GM12878 (cell line): Measurements from ENCODE around the gene USP27X. TPM values are rescaled to one million over a fixed set of nuclear protein-coding genes. Genes with fewer than 3 reads are reported as not detected.

Experiments
- ATAC-seq: fragments of 200-7000 bp; cut with Tn5 transposase; 3 replicates; pipeline ENCODE4 v1.9.1; 2020; ENCODE audit warnings: mild to moderate bottlenecking, moderate library complexity
- BruUV-seq: library from RNA; stranded (reverse); fragments of 400-500 nt; replicated peaks from 2 replicates; lab custom pipeline; 2021; lab: Mats Ljungman, UMichigan
- CTCF ChIA-PET: fragments of 300-600 bp; sonication (Branson Sonifier 250); formaldehyde crosslinking; extraction: SDS; loops from one replicate; lab custom pipeline; 2021; ENCODE audit warnings: inconsistent platforms; lab: Yijun Ruan, JAX
- POLR2A ChIA-PET: fragments of 350-600 bp; formaldehyde crosslinking; extraction: SDS; loops from one replicate; lab custom pipeline; 2021; ENCODE audit warnings: inconsistent platforms; lab: Charles Lee
- RAD21 ChIA-PET: fragments of 300-600 bp; sonication (Branson Sonifier 250); formaldehyde crosslinking; loops from one replicate; lab custom pipeline; 2023; ENCODE audit warnings: antibody characterized with exemption; ENCODE audit not compliant: unreplicated experiment; lab: Charles Lee
- SMC1A ChIA-PET: fragments of 300-600 bp; sonication (Branson Sonifier 250); formaldehyde crosslinking; loops from one replicate; lab custom pipeline; 2023; ENCODE audit not compliant: unreplicated experiment, uncharacterized antibody; lab: Charles Lee
- DNase-seq: peaks from one replicate; pipeline ENCODE4 v3.0.0-alpha.2; 2011; ENCODE audit warnings: low read depth, low spot score
- FAIRE-seq: peaks from 3 replicates; lab custom pipeline; 2011; peaks lifted over from hg19 to GRCh38; lab: Jason Lieb, UNC
- H2AFZ ChIP-seq: 2 replicates; pipeline ENCODE4 v1.6.0; 2011; ENCODE audit warnings: low read depth, low read length, control low read depth; ENCODE audit not compliant: control insufficient read depth
- H3K27ac ChIP-seq: 2 replicates; pipeline ENCODE4 v1.5.1; 2011; ENCODE audit warnings: control low read depth; ENCODE audit not compliant: control insufficient read depth, insufficient read depth
- H3K27me3 ChIP-seq, 2 experiments: replicated peaks in 1 of 2; 2 replicates each; pipeline versions ENCODE4 v1.6.0 to v1.6.1; 2011; ENCODE audit warnings: low read length in 1 of 2; ENCODE audit not compliant: control insufficient read depth in 2 of 2, insufficient read depth in 2 of 2
- H3K36me3 ChIP-seq, 2 experiments: 2 replicates each; pipeline ENCODE4 v1.5.1; 2011; ENCODE audit warnings: low read length in 1 of 2; ENCODE audit not compliant: control insufficient read depth in 2 of 2, insufficient read depth in 2 of 2
- H3K4me1 ChIP-seq: 2 replicates; pipeline ENCODE4 v1.6.1; 2011; ENCODE audit warnings: mild to moderate bottlenecking, low read length, moderate library complexity, mixed read lengths; ENCODE audit not compliant: control insufficient read depth, insufficient read depth
- H3K4me2 ChIP-seq: 2 replicates; pipeline ENCODE4 v1.6.0; 2011; ENCODE audit warnings: control low read depth; ENCODE audit not compliant: control insufficient read depth, insufficient read depth
- H3K4me3 ChIP-seq: fragments of 200-600 bp; sonication (generic); 2 replicates; pipeline ENCODE4 v1.5.1; 2016
- H3K79me2 ChIP-seq: 2 replicates; pipeline ENCODE4 v1.6.0; 2011; ENCODE audit warnings: low read length; ENCODE audit not compliant: control insufficient read depth, insufficient read depth
- H3K9ac ChIP-seq: 2 replicates; pipeline ENCODE4 v1.8.0; 2011; ENCODE audit warnings: low read length, control low read depth, mixed read lengths; ENCODE audit not compliant: control insufficient read depth, insufficient read depth
- H3K9me3 ChIP-seq: replicated peaks from 3 replicates; pipeline ENCODE4 v1.5.1; 2011; ENCODE audit warnings: mild to moderate bottlenecking, low read length; ENCODE audit not compliant: control insufficient read depth, insufficient read depth
- H4K20me1 ChIP-seq: 2 replicates; pipeline ENCODE4 v1.6.0; 2011; ENCODE audit not compliant: control insufficient read depth, insufficient read depth
- BACH1 ChIP-seq: fragments of 450-650 bp; IDR thresholded peaks from 2 replicates; pipeline ENCODE4 v1.6.1; 2017; ENCODE audit warnings: mild to moderate bottlenecking, borderline replicate concordance
- CBFB ChIP-seq: IDR thresholded peaks from 2 replicates; pipeline ENCODE4 v1.6.1; 2016; ENCODE audit warnings: antibody characterized with exemption, low read depth
- CHD2 ChIP-seq: IDR thresholded peaks from 2 replicates; pipeline ENCODE4 v1.6.1; 2011; ENCODE audit warnings: low read depth, low read length, improper control_type of control experiment, borderline replicate concordance
- ETV6 ChIP-seq, 2 experiments: fragments of 450-650 bp in 1 of 2; IDR thresholded peaks in 1 of 2; conservative IDR thresholded peaks in 1 of 2; 2 replicates each; pipeline ENCODE4 v1.6.1; 2014; ENCODE audit warnings: antibody characterized with exemption in 1 of 2, borderline replicate concordance in 1 of 2, low read depth in 1 of 2, mild to moderate bottlenecking in 1 of 2, moderate library complexity in 1 of 2
- HDGF ChIP-seq: fragments of 450-650 bp; IDR thresholded peaks from 2 replicates; pipeline ENCODE4 v1.6.1; 2016; ENCODE audit warnings: antibody characterized with exemption
- IRF4 ChIP-seq: IDR thresholded peaks from 2 replicates; pipeline ENCODE4 v1.6.1; 2011; ENCODE audit warnings: low read depth, low read length
- MEF2B ChIP-seq: fragments of 450-650 bp; IDR thresholded peaks from 2 replicates; pipeline ENCODE4 v1.6.1; 2018; ENCODE audit warnings: mild to moderate bottlenecking, moderate library complexity; ENCODE audit not compliant: partially characterized antibody, poor library complexity, severe bottlenecking
- MXI1 ChIP-seq: fragments of 150-350 bp; IDR thresholded peaks from 2 replicates; pipeline ENCODE4 v1.6.1; 2011; ENCODE audit warnings: low read depth, mild to moderate bottlenecking, inconsistent platforms, low read length, improper control_type of control experiment
- NFXL1 ChIP-seq: fragments of 450-650 bp; IDR thresholded peaks from 2 replicates; pipeline ENCODE4 v1.6.1; 2017; ENCODE audit warnings: antibody characterized with exemption, mild to moderate bottlenecking, borderline replicate concordance
- NFYB ChIP-seq: IDR thresholded peaks from 2 replicates; pipeline ENCODE4 v1.6.1; 2011; ENCODE audit warnings: low read depth, mild to moderate bottlenecking, low read length, improper control_type of control experiment, moderate library complexity; ENCODE audit not compliant: insufficient read depth
- NR2F1 ChIP-seq: fragments of 450-650 bp; conservative IDR thresholded peaks from 2 replicates; pipeline ENCODE4 v1.6.1; 2017; ENCODE audit warnings: mild to moderate bottlenecking
- NRF1 ChIP-seq: conservative IDR thresholded peaks from 2 replicates; pipeline ENCODE4 v1.6.1; 2011; ENCODE audit warnings: mild to moderate bottlenecking, low read depth, low read length, improper control_type of control experiment
- POLR2AphosphoS2 ChIP-seq: IDR thresholded peaks from 2 replicates; pipeline ENCODE4 v1.6.1; 2011; ENCODE audit warnings: low read depth, mild to moderate bottlenecking, low read length, improper control_type of control experiment, moderate library complexity
- SUPT20H ChIP-seq: IDR thresholded peaks from 2 replicates; pipeline ENCODE4 v1.6.1; 2011; ENCODE audit warnings: low read depth, mild to moderate bottlenecking, low read length, moderate library complexity, borderline replicate concordance; ENCODE audit not compliant: control insufficient read depth
- TCF12 ChIP-seq: IDR thresholded peaks from 2 replicates; pipeline ENCODE4 v1.6.1; 2011; ENCODE audit warnings: low read depth, mild to moderate bottlenecking, low read length
- ZBED1 ChIP-seq: IDR thresholded peaks from 2 replicates; pipeline ENCODE4 v1.6.1; 2016; ENCODE audit warnings: borderline replicate concordance
- WGBS: methylation state at CpG from one replicate; pipeline ENCODE4 v1.1.6; 2016; ENCODE audit warnings: low lambda C conversion rate; ENCODE audit not compliant: insufficient replicate concordance, insufficient coverage; ENCODE audit errors: missing lambda C conversion rate; 5-methylcytosine and 5-hydroxymethylcytosine counted together
- in situ Hi-C: fragments of 300-500 bp; cut with MboI; formaldehyde crosslinking; loops from 9 replicates; pipeline ENCODE4 v1.14.3; 2018; ENCODE audit warnings: mixed read lengths
- intact Hi-C: fragments of 100-400 bp; cut with micrococcal nuclease; formaldehyde crosslinking; loops from one replicate; pipeline ENCODE4 v1.14.2; 2022; ENCODE audit not compliant: unreplicated experiment
- polyA plus RNA-seq, 11 experiments: library from polyadenylated mRNA; depleted of rRNA in 4 of 11; unstranded in 6 of 11; stranded (reverse) in 5 of 11; fragments of >200 nt; fragmentation: Nextera tagmentation in 4 of 11; fragmentation: Illumina TruSeq in 1 of 11; extraction: Ambion mirVana in 4 of 11; extraction: Trizol in 1 of 11; gene quantifications; 1 replicate in 1 of 11; 2 replicates in 10 of 11; pipeline versions ENCODE4 v1.2.1 to v1.2.3, GENCODE V29; 2011 to 2016; ENCODE audit warnings: inconsistent platforms in 2 of 11, missing spikeins in 2 of 11, low read depth in 1 of 11
- total RNA-seq, 4 experiments: library from RNA; depleted of rRNA in 3 of 4; stranded (reverse); fragments of >200 nt in 3 of 4; fragmentation: Illumina TruSeq in 1 of 4; extraction: Trizol in 1 of 4; gene quantifications; 2 replicates each; pipeline versions ENCODE4 v1.2.1 to v1.2.3, GENCODE V29; 2013 to 2021
- TF ChIP-seq, protein P1 (sequence below): IDR thresholded peaks from 2 replicates; pipeline ENCODE4 v1.6.1; 2012; ENCODE audit warnings: low read depth, low read length, improper control_type of control experiment
- TF ChIP-seq, protein P2 (sequence below): fragments of 450-650 bp; IDR thresholded peaks from 2 replicates; pipeline ENCODE4 v1.6.1; 2014; ENCODE audit warnings: mild to moderate bottlenecking
- TF ChIP-seq, protein P3 (sequence below): IDR thresholded peaks from 2 replicates; pipeline ENCODE4 v1.6.1; 2011; ENCODE audit warnings: borderline replicate concordance, low read depth, mild to moderate bottlenecking, moderate library complexity, mixed read lengths, low read length; ENCODE audit not compliant: insufficient read depth; ENCODE audit errors: extremely low read length

USP27X gene
- total and polyA plus RNA-seq, 10 of the 15 experiments (the other 5 are each of a cell fraction or from before 2014, with no cell fraction given): 0.09 to 2.0 (median 0.89) TPM; not detected in 1

DNA sequence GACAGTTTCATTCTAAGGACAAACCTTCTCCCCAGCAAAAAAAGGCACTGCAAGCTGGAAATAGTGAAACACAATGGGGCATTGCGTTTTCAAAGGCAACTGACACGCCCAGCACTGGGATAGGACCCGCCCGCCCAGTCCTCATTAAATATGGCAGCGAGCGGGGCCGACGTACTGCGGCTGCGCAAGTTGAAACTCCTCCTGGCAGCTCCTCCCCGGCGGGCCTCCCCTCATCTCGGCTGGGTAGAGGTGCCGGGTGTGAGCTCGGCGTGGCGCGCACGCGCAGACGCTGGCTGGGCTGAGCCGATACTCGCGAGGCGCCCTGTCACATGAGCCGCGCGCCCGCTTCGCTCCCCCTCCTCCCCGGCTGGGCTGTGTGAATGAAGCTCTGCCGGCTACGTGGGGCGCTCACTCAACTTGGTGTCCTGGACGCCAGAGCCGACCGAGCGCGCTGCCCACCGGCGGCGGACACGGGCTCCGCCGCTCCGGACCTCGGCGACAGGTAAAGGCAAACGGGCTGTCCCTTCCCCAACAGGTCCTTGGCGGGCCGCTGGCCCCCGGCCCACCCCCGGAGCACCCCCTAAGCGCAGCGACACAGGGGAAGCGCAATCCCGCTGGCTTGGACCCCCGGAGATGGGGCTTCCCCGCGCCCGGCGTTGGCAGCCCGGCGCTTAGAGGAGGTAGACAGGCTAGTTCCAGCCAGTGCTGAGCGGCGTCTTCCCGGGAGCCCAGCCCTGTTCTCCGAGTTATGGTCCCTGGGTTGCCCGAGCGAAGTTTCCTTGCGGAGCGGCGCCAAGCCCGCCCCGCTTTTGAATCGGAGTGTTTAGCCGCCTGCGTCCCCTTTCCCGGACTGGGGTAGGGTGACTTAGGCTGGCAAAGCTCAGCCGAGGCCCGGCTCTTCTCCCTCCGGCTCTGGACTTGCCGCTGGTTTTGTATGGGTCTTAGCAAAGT is 43.3 kb downstream of the USP27X start, which contains the start of gene CLCN5:
CLCN5 (plus strand) TSS at position 306 of the 951 bp plus-strand sequence. CDS start 2,703 bp downstream, outside the sequence.
- ChIA-PET RAD21 (interaction anchor here (0.7 to 1.7 kb wide), 11 partner anchors 17 to 282 kb away, joined by 3 to 6 read pairs (median 4); partner anchors contain the start of genes CCNB3 and USP27X), CTCF (interaction anchor here (0.7 to 7.7 kb wide), 9 partner anchors 10 to 282 kb away, joined by 3 to 72 read pairs (median 4); partner anchors contain the start of genes CCNB3 and USP27X), POLR2A (interaction anchor here (1.4 kb wide), 1 partner anchor 56 kb away, joined by 3 read pairs; no protein-coding TSS in a partner anchor), SMC1A (interaction anchor here (0.7 to 2.3 kb wide), 7 partner anchors 38 to 928 kb away, joined by 3 to 10 read pairs (median 4); partner anchors contain the start of gene USP27X)
- in situ Hi-C loops: no loop called here
- Histone ChIP-seq H3K4me3 (peak within 1 kb of the TSS; percentile 67), H3K79me2 (no peaks in the 10 kb centered on the region), H3K27me3 (no peaks in the 10 kb centered on the region), H3K9ac (peak within 1 kb of the TSS; percentile 38; the same call in 1 of the 2 replicates), H3K4me1 (no peaks in the 10 kb centered on the region), H4K20me1 (no peaks in the 10 kb centered on the region), H3K9me3 (no peaks in the 10 kb centered on the region), H3K27ac (peak within 1 kb of the TSS; percentile 14; the same call in 1 of the 2 replicates), H2AFZ (peak within 1 kb of the TSS; percentile 72), H3K36me3 (no peaks in the 10 kb centered on the region), H3K4me2 (peak within 1 kb of the TSS; percentile 45)
- BruUV-seq: no TSS peak
- ATAC-seq (peak; percentile 98), FAIRE-seq (peak; percentile 91), DNase-seq (peak; percentile 71)
- 48% methylated on average over 67 of the region's 83 CpGs for WGBS
- intact Hi-C loops: no loop called here
- TF ChIP-seq CHD2 (peak; percentile 49; the same call in 1 of the 2 replicates), MEF2B (no peak), CBFB (no peak), NRF1 (peak; percentile 64), ETV6 (conservative IDR thresholded peaks at IDR 0.05 in 1 of 2, IDR thresholded peaks at IDR 0.05 in 1 of 2; ENCODE audit: borderline replicate concordance in 1 of 2, low read depth in 1 of 2) (no peak), POLR2AphosphoS2 (no peak), ZBED1 (no peak), TCF12 (0 out of 2 replicates have a peak, but pooled peaks have one; percentile 30), MXI1 (peak; percentile 59; the same call in 1 of the 2 replicates), SUPT20H (no peak), IRF4 (no peak), NR2F1 (no peak), BACH1 (peak; percentile 40; the same call in 1 of the 2 replicates), NFXL1 (peak; percentile 75; the same call in 1 of the 2 replicates), NFYB (no peak), HDGF (no peak)
- TF ChIP-seq, protein P1, sequence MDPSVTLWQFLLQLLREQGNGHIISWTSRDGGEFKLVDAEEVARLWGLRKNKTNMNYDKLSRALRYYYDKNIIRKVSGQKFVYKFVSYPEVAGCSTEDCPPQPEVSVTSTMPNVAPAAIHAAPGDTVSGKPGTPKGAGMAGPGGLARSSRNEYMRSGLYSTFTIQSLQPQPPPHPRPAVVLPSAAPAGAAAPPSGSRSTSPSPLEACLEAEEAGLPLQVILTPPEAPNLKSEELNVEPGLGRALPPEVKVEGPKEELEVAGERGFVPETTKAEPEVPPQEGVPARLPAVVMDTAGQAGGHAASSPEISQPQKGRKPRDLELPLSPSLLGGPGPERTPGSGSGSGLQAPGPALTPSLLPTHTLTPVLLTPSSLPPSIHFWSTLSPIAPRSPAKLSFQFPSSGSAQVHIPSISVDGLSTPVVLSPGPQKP: no peak
- TF ChIP-seq, protein P2, sequence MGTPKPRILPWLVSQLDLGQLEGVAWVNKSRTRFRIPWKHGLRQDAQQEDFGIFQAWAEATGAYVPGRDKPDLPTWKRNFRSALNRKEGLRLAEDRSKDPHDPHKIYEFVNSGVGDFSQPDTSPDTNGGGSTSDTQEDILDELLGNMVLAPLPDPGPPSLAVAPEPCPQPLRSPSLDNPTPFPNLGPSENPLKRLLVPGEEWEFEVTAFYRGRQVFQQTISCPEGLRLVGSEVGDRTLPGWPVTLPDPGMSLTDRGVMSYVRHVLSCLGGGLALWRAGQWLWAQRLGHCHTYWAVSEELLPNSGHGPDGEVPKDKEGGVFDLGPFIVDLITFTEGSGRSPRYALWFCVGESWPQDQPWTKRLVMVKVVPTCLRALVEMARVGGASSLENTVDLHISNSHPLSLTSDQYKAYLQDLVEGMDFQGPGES: no peak
- TF ChIP-seq, protein P3, sequence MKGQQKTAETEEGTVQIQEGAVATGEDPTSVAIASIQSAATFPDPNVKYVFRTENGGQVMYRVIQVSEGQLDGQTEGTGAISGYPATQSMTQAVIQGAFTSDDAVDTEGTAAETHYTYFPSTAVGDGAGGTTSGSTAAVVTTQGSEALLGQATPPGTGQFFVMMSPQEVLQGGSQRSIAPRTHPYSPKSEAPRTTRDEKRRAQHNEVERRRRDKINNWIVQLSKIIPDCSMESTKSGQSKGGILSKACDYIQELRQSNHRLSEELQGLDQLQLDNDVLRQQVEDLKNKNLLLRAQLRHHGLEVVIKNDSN: peak; percentile 67
